Activated naive CD8-positive, alpha-beta T cell (primary cell): ENCODE results near the gene NDUFB6.

Source experiments
- H3K27ac Mint-ChIP-seq: one replicate; pipeline ENCODE4 v1.8.0; 2021; ENCODE audit warnings: mixed read lengths
- H3K27me3 Mint-ChIP-seq: one replicate; pipeline ENCODE4 v1.8.0; 2021; ENCODE audit warnings: mixed read lengths
- H3K36me3 Mint-ChIP-seq: one replicate; pipeline ENCODE4 v1.8.0; 2021; ENCODE audit warnings: mixed read lengths
- H3K4me1 Mint-ChIP-seq: one replicate; pipeline ENCODE4 v1.8.0; 2021; ENCODE audit warnings: low read depth, mixed read lengths
- H3K4me3 Mint-ChIP-seq: one replicate; pipeline ENCODE4 v1.8.0; 2021; ENCODE audit warnings: mild to moderate bottlenecking, mixed read lengths
- H3K9me3 Mint-ChIP-seq: one replicate; pipeline ENCODE4 v1.8.0; 2021; ENCODE audit warnings: low read depth, mixed read lengths

Gene NDUFB6

DNA sequence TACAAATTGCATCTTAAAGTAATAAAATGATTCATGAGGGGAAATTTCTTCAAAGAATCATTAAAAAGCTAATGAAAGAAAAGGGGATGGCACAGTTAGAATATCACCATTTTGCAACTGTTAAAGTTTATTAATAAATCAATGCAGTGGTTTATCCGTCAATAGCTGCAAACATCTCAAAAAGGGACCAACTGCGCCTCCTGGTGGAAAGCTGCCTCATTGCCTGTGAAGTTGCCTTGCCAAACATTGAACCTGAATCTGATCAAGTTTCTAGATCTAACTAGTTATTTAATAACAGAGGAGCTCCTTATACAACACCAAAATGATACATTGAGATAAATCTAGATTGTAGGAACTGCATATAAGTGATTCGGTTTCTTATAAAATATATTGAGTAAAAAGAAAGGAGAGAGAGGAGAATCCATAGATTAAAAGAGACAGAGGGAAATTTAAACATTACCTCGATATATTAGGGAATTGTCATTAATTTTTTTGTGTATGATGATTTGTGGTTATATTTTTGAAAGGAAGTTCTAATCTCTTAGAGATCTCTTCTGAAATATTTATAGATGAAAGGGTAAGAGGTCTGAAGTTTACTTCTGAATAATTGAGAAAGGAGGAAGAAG, 6.9 kb upstream of the NDUFB6 start:
- no peaks in the 10 kb centered on the region for H3K9me3 Mint-ChIP-seq
- H3K27ac Mint-ChIP-seq, result no peak overlapping the region
- no peaks in the 10 kb centered on the region for H3K36me3 Mint-ChIP-seq
- peaks cover 2% of the 10 kb centered on the region for H3K4me1 Mint-ChIP-seq
- H3K4me3 Mint-ChIP-seq, result no peak overlapping the region
- peaks cover 5% of the 10 kb centered on the region for H3K27me3 Mint-ChIP-seq

- peaks cover 2% of the 10 kb centered on the region for H3K4me1 Mint-ChIP-seq
- H3K4me3 Mint-ChIP-seq, result no peak overlapping the region
- H3K27me3 Mint-ChIP-seq, result peaks cover 3% of the 10 kb centered on the region
- no peaks in the 10 kb centered on the region for H3K36me3 Mint-ChIP-seq
- H3K9me3 Mint-ChIP-seq, result no peaks in the 10 kb centered on the region
- no peak overlapping the region for H3K27ac Mint-ChIP-seq
Observed at GRCh38 chr9:32578976-32579375, 6.0 kb upstream of the NDUFB6 start.

GRCh38 chr9:32577316-32577715, 4.4 kb upstream of the NDUFB6 start:
- H3K4me1 Mint-ChIP-seq, result peaks cover 9% of the 10 kb centered on the region
- no peaks in the 10 kb centered on the region for H3K9me3 Mint-ChIP-seq
- no peak overlapping the region for H3K27ac Mint-ChIP-seq
- no peak overlapping the region for H3K4me3 Mint-ChIP-seq
- peaks cover 3% of the 10 kb centered on the region for H3K27me3 Mint-ChIP-seq
- H3K36me3 Mint-ChIP-seq, result no peaks in the 10 kb centered on the region

DNA sequence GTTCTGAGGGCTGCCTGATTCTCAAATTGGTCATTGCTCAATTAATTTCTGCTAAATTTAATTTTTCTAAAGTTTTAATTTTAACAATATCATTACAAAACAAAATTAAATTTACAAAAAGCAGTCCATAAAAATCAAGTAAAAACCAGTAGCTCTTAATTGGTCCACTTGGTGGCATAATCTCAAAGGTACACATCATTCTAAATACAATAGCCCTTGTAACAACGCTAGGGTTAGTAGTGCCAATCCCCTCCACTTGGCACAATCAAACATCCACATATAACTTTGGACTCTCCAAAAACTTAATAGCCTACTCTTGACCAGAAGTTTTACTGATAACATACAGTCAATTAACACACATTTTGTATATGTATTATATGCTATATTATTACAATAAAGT, 1.9 kb upstream of the NDUFB6 start:
- H3K36me3 Mint-ChIP-seq, result peaks cover 4% of the 10 kb centered on the region
- H3K4me3 Mint-ChIP-seq, result no peak overlapping the region
- no peak overlapping the region for H3K27ac Mint-ChIP-seq
- H3K4me1 Mint-ChIP-seq, result peaks cover 25% of the 10 kb centered on the region
- H3K27me3 Mint-ChIP-seq, result peaks cover under 1% of the 10 kb centered on the region
- no peaks in the 10 kb centered on the region for H3K9me3 Mint-ChIP-seq

GRCh38 chr9:32573821-32574220, 862 bp upstream of the NDUFB6 start:
- Mint-ChIP-seq H3K36me3 (peaks cover 4% of the 10 kb centered on the region), H3K4me1 (peaks cover 26% of the 10 kb centered on the region), H3K27me3 (no peaks in the 10 kb centered on the region), H3K27ac (peak overlapping the region; percentile 94), H3K4me3 (peak overlapping the region; percentile 99), H3K9me3 (no peaks in the 10 kb centered on the region)

DNA sequence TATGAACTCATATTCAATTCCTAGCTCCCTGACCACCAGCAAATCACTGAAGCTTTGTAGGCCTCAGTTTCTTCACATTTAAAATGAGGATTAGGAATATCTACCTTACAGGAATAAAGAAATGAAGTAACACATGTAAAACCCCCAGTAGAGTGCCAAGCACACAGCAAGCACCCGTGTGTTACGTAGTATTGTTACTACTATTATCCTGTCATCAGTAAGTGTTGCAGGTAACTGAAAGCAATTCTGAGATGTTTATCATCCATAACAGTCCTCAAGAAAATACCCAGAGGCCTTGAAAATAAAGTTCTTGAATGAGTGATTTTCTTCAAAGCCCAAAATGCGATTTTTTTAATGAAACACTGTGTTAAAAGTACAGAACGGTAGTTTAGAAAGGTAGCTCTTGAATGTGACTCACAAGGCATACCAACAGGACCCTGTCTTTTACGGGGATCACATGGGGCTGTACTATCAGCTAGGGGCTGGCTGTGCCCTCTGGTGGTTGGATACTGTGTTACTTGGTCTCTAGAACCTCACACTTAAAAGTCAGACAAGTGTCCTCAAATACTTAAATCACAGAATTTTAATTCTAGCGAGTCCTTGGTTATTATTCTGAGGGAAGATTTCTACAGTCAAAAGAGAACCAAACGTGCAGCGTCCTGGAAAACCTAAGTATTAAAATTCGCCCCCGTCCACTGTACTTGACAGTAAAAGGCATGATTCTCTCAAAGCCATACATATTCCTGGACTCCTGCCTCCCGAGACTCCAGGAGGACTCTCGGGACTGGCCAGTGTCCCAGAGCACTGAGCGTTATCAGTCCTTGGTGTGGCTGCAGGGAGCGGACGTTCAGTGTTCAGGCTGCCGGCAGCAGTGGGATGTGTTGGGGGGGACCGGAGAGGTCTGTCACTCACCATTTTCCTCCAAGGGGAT, 725 bp downstream of the NDUFB6 start:
- Mint-ChIP-seq H3K27me3 (no peaks in the 10 kb centered on the region), H3K9me3 (no peaks in the 10 kb centered on the region), H3K36me3 (peaks cover 7% of the 10 kb centered on the region), H3K4me3 (peak overlapping the region; percentile 99), H3K27ac (peak overlapping the region; percentile 94), H3K4me1 (peaks cover 30% of the 10 kb centered on the region)

GRCh38 chr9:32570262-32570661, 2.7 kb downstream of the NDUFB6 start:
- Mint-ChIP-seq H3K4me1 (peaks cover 34% of the 10 kb centered on the region), H3K27ac (peak overlapping the region; percentile 10), H3K27me3 (no peaks in the 10 kb centered on the region), H3K4me3 (peak overlapping the region; percentile 25), H3K9me3 (no peaks in the 10 kb centered on the region), H3K36me3 (peaks cover 10% of the 10 kb centered on the region)

- no peaks in the 10 kb centered on the region for H3K27me3 Mint-ChIP-seq
- H3K4me3 Mint-ChIP-seq, result no peak overlapping the region
- peaks cover 10% of the 10 kb centered on the region for H3K36me3 Mint-ChIP-seq
- no peak overlapping the region for H3K27ac Mint-ChIP-seq
- H3K4me1 Mint-ChIP-seq, result peaks cover 34% of the 10 kb centered on the region
- no peaks in the 10 kb centered on the region for H3K9me3 Mint-ChIP-seq
Observed at GRCh38 chr9:32566770-32567169, 6.2 kb downstream of the NDUFB6 start.

- H3K27ac Mint-ChIP-seq, result no peak overlapping the region
- no peaks in the 10 kb centered on the region for H3K27me3 Mint-ChIP-seq
- no peak overlapping the region for H3K4me3 Mint-ChIP-seq
- peaks cover 10% of the 10 kb centered on the region for H3K36me3 Mint-ChIP-seq
- no peaks in the 10 kb centered on the region for H3K9me3 Mint-ChIP-seq
- H3K4me1 Mint-ChIP-seq, result peaks cover 34% of the 10 kb centered on the region
Observed at GRCh38 chr9:32565967-32566366, 7.0 kb downstream of the NDUFB6 start.

- H3K27me3 Mint-ChIP-seq, result no peaks in the 10 kb centered on the region
- no peaks in the 10 kb centered on the region for H3K9me3 Mint-ChIP-seq
- H3K4me3 Mint-ChIP-seq, result no peak overlapping the region
- H3K36me3 Mint-ChIP-seq, result no peaks in the 10 kb centered on the region
- no peak overlapping the region for H3K27ac Mint-ChIP-seq
- peaks cover 44% of the 10 kb centered on the region for H3K4me1 Mint-ChIP-seq
Observed at GRCh38 chr9:32558408-32558934, 14.5 kb downstream of the NDUFB6 start.

DNA sequence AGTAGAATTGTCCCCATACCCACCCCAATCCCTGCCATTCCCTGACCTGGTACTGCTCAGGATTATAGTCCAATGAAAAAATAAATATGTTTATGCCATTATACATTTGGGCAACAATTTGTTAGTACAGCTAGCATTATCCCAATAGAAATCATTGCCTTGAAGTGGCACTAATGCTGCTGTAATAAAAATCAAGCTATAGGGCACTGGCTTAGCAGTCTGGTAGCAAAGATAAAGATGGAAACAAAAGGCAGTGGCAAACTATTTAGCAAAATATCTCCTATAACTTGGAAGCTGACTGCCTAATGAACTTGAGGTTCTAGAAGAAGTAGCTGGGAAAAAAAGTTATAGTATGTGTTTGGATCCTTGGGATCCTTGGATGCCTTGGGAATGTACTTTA, 18.4 kb downstream of the NDUFB6 start:
- no peaks in the 10 kb centered on the region for H3K27me3 Mint-ChIP-seq
- H3K4me1 Mint-ChIP-seq, result peaks cover 43% of the 10 kb centered on the region
- peak overlapping the region; percentile 61 for H3K27ac Mint-ChIP-seq
- no peak overlapping the region for H3K4me3 Mint-ChIP-seq
- no peaks in the 10 kb centered on the region for H3K9me3 Mint-ChIP-seq
- peaks cover 2% of the 10 kb centered on the region for H3K36me3 Mint-ChIP-seq

- no peaks in the 10 kb centered on the region for H3K27me3 Mint-ChIP-seq
- peak overlapping the region; percentile 52 for H3K4me3 Mint-ChIP-seq
- H3K27ac Mint-ChIP-seq, result peak overlapping the region; percentile 61
- H3K36me3 Mint-ChIP-seq, result peaks cover 2% of the 10 kb centered on the region
- H3K4me1 Mint-ChIP-seq, result peaks cover 44% of the 10 kb centered on the region
- H3K9me3 Mint-ChIP-seq, result no peaks in the 10 kb centered on the region
Observed at GRCh38 chr9:32554107-32554506, 18.9 kb downstream of the NDUFB6 start.

GRCh38 chr9:32552172-32552872, 20.6 kb downstream of the NDUFB6 start, which contains the start of the genes SMIM27 and TOPORS:
TSS of gene SMIM27 (plus strand) at chr9:32552327. CDS start at chr9:32552435, 108 bp downstream.
TSS of gene TOPORS (minus strand) at chr9:32552586. CDS start at chr9:32552436, 150 bp downstream.
- peaks cover 2% of the 10 kb centered on the region for H3K36me3 Mint-ChIP-seq
- H3K9me3 Mint-ChIP-seq, result no peaks in the 10 kb centered on the region
- peak within 1 kb of the TSS; percentile 100 for H3K27ac Mint-ChIP-seq

DNA sequence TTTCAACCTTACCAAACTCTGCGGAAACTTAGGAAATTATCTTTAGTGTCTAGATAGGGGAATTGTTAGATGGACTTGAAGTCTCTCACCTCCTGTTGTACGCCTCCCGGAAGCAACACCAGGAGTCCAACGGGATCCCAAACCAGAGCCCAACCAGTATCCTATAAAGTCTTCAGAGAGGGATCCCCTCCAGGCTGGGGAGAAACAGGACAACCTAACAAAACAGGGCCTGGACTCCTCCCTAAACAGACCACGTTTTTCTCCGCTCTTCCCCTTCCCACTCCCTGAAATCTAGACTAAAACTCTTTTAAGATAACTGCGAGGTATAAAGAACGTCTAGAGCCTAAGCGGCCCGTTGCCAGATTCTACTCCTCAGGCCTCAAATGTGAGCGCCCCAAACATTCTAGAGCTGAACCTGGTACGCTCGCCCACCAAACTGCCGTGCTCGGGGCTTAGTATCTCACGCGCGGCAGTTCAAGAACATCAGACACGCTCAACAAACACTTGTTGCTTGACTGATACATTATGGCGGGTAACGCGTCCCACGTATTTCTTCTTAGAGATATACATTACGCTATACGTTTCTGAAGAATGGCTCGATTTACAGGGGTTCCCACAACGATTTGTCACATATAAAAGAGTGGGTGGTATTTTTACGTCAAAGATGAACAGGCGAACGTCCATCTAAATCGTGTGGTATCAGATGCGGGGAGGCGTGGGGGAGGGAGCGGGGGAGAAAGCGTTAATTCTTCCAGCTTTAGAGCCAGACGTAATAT, 21.5 kb downstream of the NDUFB6 start:
- Mint-ChIP-seq H3K27me3 (no peaks in the 10 kb centered on the region), H3K27ac (peak overlapping the region; percentile 100), H3K36me3 (peaks cover 2% of the 10 kb centered on the region), H3K9me3 (no peaks in the 10 kb centered on the region), H3K4me1 (peaks cover 55% of the 10 kb centered on the region), H3K4me3 (peak overlapping the region; percentile 100)

More at GRCh38 chr9:32552172-32552872, 20.6 kb downstream of the NDUFB6 start, which contains the start of the genes SMIM27 and TOPORS:
- no peaks in the 10 kb centered on the region for H3K27me3 Mint-ChIP-seq
- peak within 1 kb of the TSS; percentile 100 for H3K4me3 Mint-ChIP-seq
- H3K4me1 Mint-ChIP-seq, result peaks cover 49% of the 10 kb centered on the region
